ENCODE results near the gene CFAP210. TPM values are rescaled to one million over a fixed set of nuclear protein-coding genes. Genes with fewer than 3 reads are reported as not detected.

The CFAP210 gene
- total RNA-seq, 5 donors from 2014 or later (not counting 1 experiment from before 2014, with no cell fraction given): 0.35 to 0.96 TPM; not detected in 3

GRCh38 chr2:169664600-169664977 lies 29.6 kb downstream of the CFAP210 start:
- ChIA-PET POLR2A (no interaction called here), CTCF (interaction anchor here in 1 of 2 donors (0.6 kb wide), 1 partner anchor 46 kb away, joined by 3 read pairs; no protein-coding TSS in a partner anchor)
- no peaks in the 10 kb centered on the region for H3K4me1 ChIP-seq (ENCODE audit: control insufficient read depth in 1 of 2, extremely low read depth in 1 of 2, insufficient read depth in 2 of 2, low read length in 2 of 2)
- Mint-ChIP-seq H3K36me3 (no peaks in the 10 kb centered on the region), H3K4me3 (no peak overlapping the region), H3K27ac (no peak overlapping the region), H3K27me3 (peaks cover 0 to 2% of the 10 kb centered on the region in 2 donors), H3K9me3 (no peaks in the 10 kb centered on the region), H3K4me1 (no peaks in the 10 kb centered on the region)
- H3K36me3 ChIP-seq (ENCODE audit: control insufficient read depth in 2 of 2, extremely low read depth in 1 of 2, insufficient read depth in 1 of 2, low read length in 1 of 2): no peaks in the 10 kb centered on the region
- H3K9me3 ChIP-seq: no peaks in the 10 kb centered on the region
- H3K27me3 ChIP-seq (replicated peaks in 1 of 2; ENCODE audit: control insufficient read depth in 2 of 2, extremely low read depth in 1 of 2, insufficient read depth in 2 of 2, low read length in 1 of 2): no peaks in the 10 kb centered on the region
- no peak overlapping the region for H3K4me3 ChIP-seq (ENCODE audit: control insufficient read depth in 1 of 2, extremely low read depth in 1 of 2, low read length in 1 of 2)
- no peak overlapping the region for H3K27ac ChIP-seq (ENCODE audit: low read length)
- ATAC-seq (replicated peaks in 1 of 4): no peak
- no CpG with 5 or more reads among the region's 1 CpG for WGBS (ENCODE audit: insufficient coverage)
- DNase-seq: no peak

- CTCF ChIA-PET: interaction anchor here in 1 of 2 donors (0.6 kb wide), 1 partner anchor 149 kb away, joined by 3 read pairs; no protein-coding TSS in a partner anchor
These were observed 31.0 kb downstream of the CFAP210 start for GRCh38 chr2:169663247-169663646.

GRCh38 chr2:169662744-169663143 lies 31.5 kb downstream of the CFAP210 start:
- Histone ChIP-seq H3K4me3 (ENCODE audit: control insufficient read depth in 1 of 2, extremely low read depth in 1 of 2, low read length in 1 of 2) (no peak overlapping the region), H3K27me3 (replicated peaks in 1 of 2; ENCODE audit: control insufficient read depth in 2 of 2, extremely low read depth in 1 of 2, insufficient read depth in 2 of 2, low read length in 1 of 2) (no peaks in the 10 kb centered on the region), H3K4me1 (ENCODE audit: control insufficient read depth in 1 of 2, extremely low read depth in 1 of 2, insufficient read depth in 2 of 2, low read length in 2 of 2) (no peaks in the 10 kb centered on the region), H3K9me3 (no peaks in the 10 kb centered on the region), H3K36me3 (ENCODE audit: control insufficient read depth in 2 of 2, extremely low read depth in 1 of 2, insufficient read depth in 1 of 2, low read length in 1 of 2) (no peaks in the 10 kb centered on the region), H3K27ac (ENCODE audit: low read length) (no peak overlapping the region)
- H3K27me3 Mint-ChIP-seq: peaks cover 0 to 2% of the 10 kb centered on the region in 2 donors
- ChIA-PET CTCF (interaction anchor here in 1 of 2 donors (0.6 kb wide), 1 partner anchor 150 kb away, joined by 3 read pairs; no protein-coding TSS in a partner anchor), POLR2A (no interaction called here)
- no peak overlapping the region for H3K4me3 Mint-ChIP-seq
- H3K9me3 Mint-ChIP-seq: no peaks in the 10 kb centered on the region
- ATAC-seq (replicated peaks in 1 of 4) (no peak), DNase-seq (no peak)
- WGBS (ENCODE audit: insufficient coverage): 90% methylated on average over 1 of the region's 1 CpG
- no peaks in the 10 kb centered on the region for H3K36me3 Mint-ChIP-seq
- no peak overlapping the region for H3K27ac Mint-ChIP-seq
- H3K4me1 Mint-ChIP-seq: no peaks in the 10 kb centered on the region

More at GRCh38 chr2:169663247-169663646, 31.0 kb downstream of the CFAP210 start:
- POLR2A ChIA-PET: interaction anchor here in 1 of 2 donors (0.7 kb wide), 1 partner anchor 232 kb away, joined by 5 read pairs; no protein-coding TSS in a partner anchor
- Mint-ChIP-seq H3K27ac (no peak overlapping the region), H3K4me1 (no peaks in the 10 kb centered on the region), H3K27me3 (peaks cover 0 to 2% of the 10 kb centered on the region in 2 donors), H3K9me3 (no peaks in the 10 kb centered on the region), H3K4me3 (no peak overlapping the region), H3K36me3 (no peaks in the 10 kb centered on the region)
- Histone ChIP-seq H3K36me3 (ENCODE audit: control insufficient read depth in 2 of 2, extremely low read depth in 1 of 2, insufficient read depth in 1 of 2, low read length in 1 of 2) (no peaks in the 10 kb centered on the region), H3K4me3 (ENCODE audit: control insufficient read depth in 1 of 2, extremely low read depth in 1 of 2, low read length in 1 of 2) (no peak overlapping the region), H3K9me3 (no peaks in the 10 kb centered on the region), H3K4me1 (ENCODE audit: control insufficient read depth in 1 of 2, extremely low read depth in 1 of 2, insufficient read depth in 2 of 2, low read length in 2 of 2) (no peaks in the 10 kb centered on the region), H3K27ac (ENCODE audit: low read length) (no peak overlapping the region), H3K27me3 (replicated peaks in 1 of 2; ENCODE audit: control insufficient read depth in 2 of 2, extremely low read depth in 1 of 2, insufficient read depth in 2 of 2, low read length in 1 of 2) (no peaks in the 10 kb centered on the region)
- no CpG with 5 or more reads among the region's 3 CpGs for WGBS (ENCODE audit: insufficient coverage)
- DNase-seq (no peak), ATAC-seq (replicated peaks in 1 of 4) (no peak)

- no peaks in the 10 kb centered on the region for H3K36me3 ChIP-seq (ENCODE audit: control insufficient read depth in 2 of 2, extremely low read depth in 1 of 2, insufficient read depth in 1 of 2, low read length in 1 of 2)
- no peaks in the 10 kb centered on the region for H3K9me3 ChIP-seq
- ATAC-seq (replicated peaks in 1 of 4): no peak
- no peaks in the 10 kb centered on the region for H3K4me1 ChIP-seq (ENCODE audit: control insufficient read depth in 1 of 2, extremely low read depth in 1 of 2, insufficient read depth in 2 of 2, low read length in 2 of 2)
- H3K27me3 ChIP-seq (replicated peaks in 1 of 2; ENCODE audit: control insufficient read depth in 2 of 2, extremely low read depth in 1 of 2, insufficient read depth in 2 of 2, low read length in 1 of 2): peaks cover 0 to 4% of the 10 kb centered on the region in 2 experiments
- 81% methylated on average over 3 of the region's 3 CpGs for WGBS (ENCODE audit: insufficient coverage)
- Mint-ChIP-seq H3K4me1 (no peaks in the 10 kb centered on the region), H3K27me3 (peaks cover 0 to 3% of the 10 kb centered on the region in 2 donors), H3K27ac (no peak overlapping the region), H3K9me3 (no peaks in the 10 kb centered on the region), H3K36me3 (no peaks in the 10 kb centered on the region), H3K4me3 (no peak overlapping the region)
- POLR2A ChIA-PET: no interaction called here
- no peak overlapping the region for H3K27ac ChIP-seq (ENCODE audit: low read length)
- no peak for DNase-seq
- no peak overlapping the region for H3K4me3 ChIP-seq (ENCODE audit: control insufficient read depth in 1 of 2, extremely low read depth in 1 of 2, low read length in 1 of 2)
- CTCF ChIA-PET: no interaction called here
These were observed 32.9 kb downstream of the CFAP210 start for GRCh38 chr2:169661265-169661664.

- no peaks in the 10 kb centered on the region for H3K36me3 Mint-ChIP-seq
These were observed 34.9 kb downstream of the CFAP210 start for GRCh38 chr2:169659320-169659719.

GRCh38 chr2:169658877-169659276 lies 35.3 kb downstream of the CFAP210 start:
- Mint-ChIP-seq H3K4me1 (no peaks in the 10 kb centered on the region), H3K4me3 (no peak overlapping the region), H3K9me3 (no peaks in the 10 kb centered on the region), H3K27ac (no peak overlapping the region), H3K27me3 (peaks cover 5 to 10% of the 10 kb centered on the region in 2 donors), H3K36me3 (no peaks in the 10 kb centered on the region)
- ChIA-PET POLR2A (no interaction called here), CTCF (no interaction called here)
- H3K4me1 ChIP-seq (ENCODE audit: control insufficient read depth in 1 of 2, extremely low read depth in 1 of 2, insufficient read depth in 2 of 2, low read length in 2 of 2): no peaks in the 10 kb centered on the region
- H3K27me3 ChIP-seq (replicated peaks in 1 of 2; ENCODE audit: control insufficient read depth in 2 of 2, extremely low read depth in 1 of 2, insufficient read depth in 2 of 2, low read length in 1 of 2): peaks cover 0 to 4% of the 10 kb centered on the region in 2 experiments
- H3K27ac ChIP-seq (ENCODE audit: low read length): no peak overlapping the region
- H3K4me3 ChIP-seq (ENCODE audit: control insufficient read depth in 1 of 2, extremely low read depth in 1 of 2, low read length in 1 of 2): no peak overlapping the region
- H3K9me3 ChIP-seq: no peaks in the 10 kb centered on the region
- H3K36me3 ChIP-seq (ENCODE audit: control insufficient read depth in 2 of 2, extremely low read depth in 1 of 2, insufficient read depth in 1 of 2, low read length in 1 of 2): no peaks in the 10 kb centered on the region
- no peak for ATAC-seq (replicated peaks in 1 of 4)
- no peak for DNase-seq
- no CpG with 5 or more reads among the region's 1 CpG for WGBS (ENCODE audit: insufficient coverage)

More at GRCh38 chr2:169659320-169659719, 34.9 kb downstream of the CFAP210 start:
- Mint-ChIP-seq H3K9me3 (no peaks in the 10 kb centered on the region), H3K27me3 (peaks cover 5 to 7% of the 10 kb centered on the region in 2 donors), H3K4me1 (no peaks in the 10 kb centered on the region), H3K27ac (no peak overlapping the region), H3K4me3 (no peak overlapping the region)
- ATAC-seq (replicated peaks in 1 of 4) (no peak), DNase-seq (no peak)
- ChIA-PET POLR2A (no interaction called here), CTCF (no interaction called here)
- Histone ChIP-seq H3K27me3 (replicated peaks in 1 of 2; ENCODE audit: control insufficient read depth in 2 of 2, extremely low read depth in 1 of 2, insufficient read depth in 2 of 2, low read length in 1 of 2) (peaks cover 0 to 4% of the 10 kb centered on the region in 2 experiments), H3K4me1 (ENCODE audit: control insufficient read depth in 1 of 2, extremely low read depth in 1 of 2, insufficient read depth in 2 of 2, low read length in 2 of 2) (no peaks in the 10 kb centered on the region), H3K36me3 (ENCODE audit: control insufficient read depth in 2 of 2, extremely low read depth in 1 of 2, insufficient read depth in 1 of 2, low read length in 1 of 2) (no peaks in the 10 kb centered on the region), H3K27ac (ENCODE audit: low read length) (no peak overlapping the region), H3K9me3 (no peaks in the 10 kb centered on the region), H3K4me3 (ENCODE audit: control insufficient read depth in 1 of 2, extremely low read depth in 1 of 2, low read length in 1 of 2) (no peak overlapping the region)
- 20% methylated on average over 1 of the region's 1 CpG for WGBS (ENCODE audit: insufficient coverage)
